Liver (tissue), 9 donors: Measurements from ENCODE around the gene TUBB4A. TPM values are rescaled to one million over a fixed set of nuclear protein-coding genes. Genes with fewer than 3 reads are reported as not detected.
"Not testable (repeated sequence)": the region's sequence is repeated elsewhere in the genome, so short reads cannot be mapped to it uniquely, and the experiment has no call there.

Experiments
- DNase-seq: peaks from one replicate; pipeline ENCODE4 v3.0.0-alpha.2; 2017; ENCODE audit warnings: low spot score
- H3K27ac ChIP-seq, 2 donors: one replicate each; pipeline ENCODE4 v1.7.0; 2013; ENCODE audit warnings: inconsistent platforms in 2 of 2, low read length in 2 of 2, control low read depth in 1 of 2, low read depth in 1 of 2, mild to moderate bottlenecking in 1 of 2
- H3K27me3 ChIP-seq, 4 donors: one replicate each; pipeline versions ENCODE4 v1.6.1 to v1.7.0; 2013; ENCODE audit warnings: low read length in 3 of 4, inconsistent platforms in 1 of 4, mild to moderate bottlenecking in 1 of 4, moderate library complexity in 1 of 4; ENCODE audit not compliant: control insufficient read depth in 4 of 4, insufficient read depth in 4 of 4
- H3K36me3 ChIP-seq, 4 donors: one replicate each; pipeline versions ENCODE4 v1.6.1 to v1.7.0; 2013; ENCODE audit warnings: low read length in 3 of 4, mild to moderate bottlenecking in 3 of 4, low read depth in 1 of 4, moderate library complexity in 1 of 4; ENCODE audit not compliant: control insufficient read depth in 4 of 4, insufficient read depth in 3 of 4
- H3K4me1 ChIP-seq, 4 donors: one replicate each; pipeline versions ENCODE4 v1.6.1 to v1.7.0; 2013; ENCODE audit warnings: low read length in 3 of 4, mild to moderate bottlenecking in 3 of 4, moderate library complexity in 1 of 4; ENCODE audit not compliant: control insufficient read depth in 4 of 4, insufficient read depth in 4 of 4
- H3K4me3 ChIP-seq, 3 donors: one replicate each; pipeline versions ENCODE4 v1.6.1 to v1.7.0; 2013; ENCODE audit warnings: low read length in 3 of 3, control low read depth in 1 of 3, low read depth in 1 of 3, mild to moderate bottlenecking in 1 of 3
- H3K9ac ChIP-seq, 2 donors: one replicate each; pipeline ENCODE4 v1.7.0; 2013; ENCODE audit warnings: low read length in 2 of 2, mild to moderate bottlenecking in 2 of 2, moderate library complexity in 2 of 2, control low read depth in 1 of 2, low read depth in 1 of 2
- H3K9me3 ChIP-seq, 4 donors: one replicate each; pipeline versions ENCODE4 v1.6.1 to v1.7.0; 2013; ENCODE audit warnings: low read length in 3 of 4; ENCODE audit not compliant: control insufficient read depth in 4 of 4
- CTCF ChIP-seq: fragments of 150-350 bp; IDR thresholded peaks from 2 replicates; pipeline ENCODE4 v1.5.1; 2017; ENCODE audit warnings: improper control_type of control experiment, low read depth, low read length; ENCODE audit not compliant: missing input control
- FOXA1 ChIP-seq: IDR thresholded peaks from 2 replicates; pipeline ENCODE4 v1.6.1; 2016; ENCODE audit warnings: antibody characterized with exemption
- HNF4A ChIP-seq, 2 donors: conservative IDR thresholded peaks; 2 replicates each; pipeline ENCODE4 v1.6.1; 2016; ENCODE audit warnings: antibody characterized with exemption in 2 of 2, mild to moderate bottlenecking in 2 of 2
- JUND ChIP-seq, 2 donors: IDR thresholded peaks; 2 replicates each; pipeline ENCODE4 v1.6.1; 2016; ENCODE audit warnings: antibody characterized with exemption in 2 of 2
- RAD21 ChIP-seq, 2 donors: IDR thresholded peaks; 2 replicates each; pipeline ENCODE4 v1.6.1; 2016; ENCODE audit warnings: antibody characterized with exemption in 2 of 2, mild to moderate bottlenecking in 2 of 2
- RXRA ChIP-seq, 2 donors: IDR thresholded peaks; 2 replicates each; pipeline ENCODE4 v1.6.1; 2017 to 2018; ENCODE audit warnings: antibody characterized with exemption in 2 of 2, mild to moderate bottlenecking in 1 of 2
- SP1 ChIP-seq: IDR thresholded peaks from 2 replicates; pipeline ENCODE4 v1.6.1; 2018; ENCODE audit warnings: antibody characterized with exemption, mild to moderate bottlenecking
- TAF1 ChIP-seq: conservative IDR thresholded peaks from 2 replicates; pipeline ENCODE4 v1.6.1; 2016; ENCODE audit warnings: antibody characterized with exemption, mild to moderate bottlenecking
- ZBTB33 ChIP-seq: IDR thresholded peaks from 2 replicates; pipeline ENCODE4 v1.6.1; 2016; ENCODE audit warnings: antibody characterized with exemption
- WGBS: extraction: QIAGEN DNeasy Blood & Tissue Kit; methylation state at CpG from one replicate; pipeline ENCODE4 v1.1.7; 2013; 5-methylcytosine and 5-hydroxymethylcytosine counted together
- polyA plus RNA-seq, 2 donors: library from polyadenylated mRNA; stranded (reverse) in 1 of 2; unstranded in 1 of 2; fragments of 200-250 nt in 1 of 2; fragments of >200 nt in 1 of 2; fragmentation: Nextera tagmentation in 1 of 2; extraction: Ambion mirVana in 1 of 2; gene quantifications; one replicate each; pipeline versions ENCODE4 v1.2.1 to v1.2.3, GENCODE V29; 2013 to 2015
- total RNA-seq, 2 donors: library from RNA; depleted of rRNA; stranded (reverse); fragments of >200 nt; gene quantifications; one replicate each; pipeline ENCODE4 v1.2.3, GENCODE V29; 2014
- donor health status: healthy.
- donor health status: healthy.
- donor health status: healthy.
- donor health status: healthy.
- donor health status: healthy.

Gene TUBB4A
- 1 to 10 TPM in 1 of 2 donors, under 1 TPM in 1; 0.25 to 1.6 TPM for total RNA-seq
- 1 to 10 TPM in 1 of 2 donors, under 1 TPM in 1; 0.28 to 1.9 TPM for polyA plus RNA-seq

GRCh38 chr19:6501740-6502648 is at the start of gene TUBB4A:
Gene TUBB4A, minus strand, starts transcription at chr19:6502309. Its CDS starts 97 bp downstream, at chr19:6502212.
- Histone ChIP-seq H3K9me3 (no peaks in the 10 kb centered on the region), H3K4me1 (peaks cover 0 to 8% (median 4%) of the 10 kb centered on the region in 4 donors), H3K9ac (no peak within 1 kb of the TSS), H3K4me3 (peak within 1 kb of the TSS in 1 of 3 donors; percentile 38), H3K27ac (no peak within 1 kb of the TSS), H3K36me3 (no peaks in the 10 kb centered on the region), H3K27me3 (peaks cover 0 to 3% (median 0%) of the 10 kb centered on the region in 4 donors)
- no peak for DNase-seq
- TF ChIP-seq FOXA1 = no peak
- TF ChIP-seq HNF4A (conservative IDR thresholded peaks at IDR 0.05) = no peak
- no peak for TF ChIP-seq JUND (IDR thresholded peaks at IDR 0.05)
- no peak for TF ChIP-seq TAF1
- TF ChIP-seq RXRA (IDR thresholded peaks at IDR 0.05) = no peak
- no peak for TF ChIP-seq SP1
- no peak for TF ChIP-seq ZBTB33
- no peak for TF ChIP-seq RAD21 (IDR thresholded peaks at IDR 0.05)
- TF ChIP-seq CTCF = no peak
- WGBS = 3% methylated on average over 71 of the region's 71 CpGs

- Histone ChIP-seq H3K9me3 (no peaks in the 10 kb centered on the region), H3K4me3 (no peak overlapping the region), H3K27me3 (no peaks in the 10 kb centered on the region), H3K4me1 (no peaks in the 10 kb centered on the region), H3K9ac (no peak overlapping the region), H3K27ac (no peak overlapping the region), H3K36me3 (no peaks in the 10 kb centered on the region)
- no peak for DNase-seq
- 77% methylated on average over 3 of the region's 3 CpGs for WGBS
- no peak for TF ChIP-seq SP1
Observed at GRCh38 chr19:6551091-6551490, 49.0 kb upstream of the TUBB4A start.

- H3K9me3 ChIP-seq, H3K27me3 ChIP-seq, H3K9ac ChIP-seq, H3K4me3 ChIP-seq, H3K27ac ChIP-seq, H3K36me3 ChIP-seq, H3K4me1 ChIP-seq, DNase-seq: not testable (repeated sequence)
- 83% methylated on average over 6 of the region's 6 CpGs for WGBS
Observed at GRCh38 chr19:6550679-6551078, 48.6 kb upstream of the TUBB4A start.
